Mesodermal cell (in vitro differentiated cells): ENCODE measurements around the gene BLNK.

ENCODE experiments used
- H3K27ac ChIP-seq: 2 replicates; pipeline ENCODE4 v1.7.0; 2013; ENCODE audit warnings: mild to moderate bottlenecking, low read depth, low read length, moderate library complexity; ENCODE audit not compliant: severe bottlenecking
- H3K36me3 ChIP-seq: 2 replicates; pipeline ENCODE4 v1.7.1; 2013; ENCODE audit warnings: mild to moderate bottlenecking, low read length, moderate library complexity; ENCODE audit not compliant: control insufficient read depth, insufficient read depth
- H3K4me1 ChIP-seq: one replicate; pipeline ENCODE4 v1.7.1; 2013; ENCODE audit warnings: mild to moderate bottlenecking, low read length; ENCODE audit not compliant: insufficient read depth, control insufficient read depth, poor library complexity, severe bottlenecking
- H3K4me3 ChIP-seq: 2 replicates; pipeline ENCODE4 v1.7.0; 2013; ENCODE audit warnings: low read length, control low read depth, mild to moderate bottlenecking; ENCODE audit not compliant: insufficient read depth, poor library complexity, severe bottlenecking; ENCODE audit errors: extremely low read depth
- H3K9me3 ChIP-seq: 2 replicates; pipeline ENCODE4 v1.7.1; 2013; ENCODE audit warnings: mild to moderate bottlenecking, low read length, moderate library complexity; ENCODE audit not compliant: control insufficient read depth
- WGBS, 2 experiments: methylation state at CpG; one replicate each; pipeline ENCODE4 v1.1.5; 2013; ENCODE audit warnings: missing lambda C conversion rate in 2 of 2; ENCODE audit not compliant: insufficient coverage in 2 of 2; 5-methylcytosine and 5-hydroxymethylcytosine counted together

BLNK gene

GRCh38 chr10:96304230-96304629, 32.9 kb upstream of the BLNK start, which contains the start of gene DNTT:
Gene DNTT (plus strand): TSS chr10:96304434. CDS start chr10:96304498, 64 bp downstream.
- WGBS, 2 experiments = 82 to 93% methylated on average over 7 of the region's 8 CpGs
- Histone ChIP-seq H3K36me3 (no peaks in the 10 kb centered on the region), H3K4me3 (no peak within 1 kb of the TSS), H3K4me1 (no peaks in the 10 kb centered on the region), H3K27ac (no peak within 1 kb of the TSS), H3K9me3 (no peaks in the 10 kb centered on the region)

DNA sequence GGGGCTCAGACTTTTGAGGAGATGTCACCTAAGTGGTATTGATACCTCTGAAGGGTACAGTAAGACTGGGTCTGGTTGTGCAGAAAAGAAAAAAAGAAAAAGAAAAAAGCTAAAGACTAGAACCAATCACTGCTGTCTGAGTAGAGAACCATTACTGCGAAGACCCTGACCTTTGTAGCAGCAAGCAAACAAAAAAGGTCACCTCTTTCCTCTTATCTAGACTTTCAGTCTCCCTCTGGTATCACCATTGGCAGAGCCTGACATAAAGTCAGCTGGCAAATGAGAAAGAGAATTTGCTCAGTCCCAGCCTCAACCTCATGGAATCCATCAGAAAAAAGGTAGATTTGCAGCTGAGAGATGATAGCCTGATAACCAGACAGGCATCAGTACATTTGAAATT, 30.2 kb upstream of the BLNK start:
- H3K4me1 ChIP-seq = no peaks in the 10 kb centered on the region
- no peak overlapping the region for H3K4me3 ChIP-seq
- 80% methylated on average over 1 of the region's 1 CpG; no CpG with 5 or more reads in 1 of the 2 experiments for WGBS, 2 experiments
- H3K27ac ChIP-seq = no peak overlapping the region
- H3K36me3 ChIP-seq = no peaks in the 10 kb centered on the region
- no peaks in the 10 kb centered on the region for H3K9me3 ChIP-seq

DNA sequence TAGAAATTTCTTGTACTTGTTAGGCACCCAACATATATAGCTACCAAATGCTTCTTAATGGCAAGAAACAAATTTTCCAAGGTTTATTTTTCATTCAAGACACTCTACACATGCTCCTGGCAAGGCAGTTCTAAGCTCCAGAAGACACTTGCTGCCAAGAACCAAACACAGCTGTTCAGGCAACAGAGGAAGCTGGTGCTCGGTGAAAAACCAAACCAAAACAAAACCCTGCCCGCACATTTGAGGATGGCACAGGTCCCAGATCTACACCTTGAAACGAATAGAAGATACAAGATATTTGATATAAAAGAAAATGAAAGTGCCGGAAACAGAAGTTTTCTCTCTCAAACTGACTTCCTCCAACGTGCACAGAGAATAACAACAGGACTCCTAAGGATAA, 28.0 kb upstream of the BLNK start:
- Histone ChIP-seq H3K4me3 (no peak overlapping the region), H3K4me1 (no peaks in the 10 kb centered on the region), H3K9me3 (no peaks in the 10 kb centered on the region), H3K36me3 (no peaks in the 10 kb centered on the region), H3K27ac (no peak overlapping the region)
- WGBS, 2 experiments = 100% methylated on average over 1 of the region's 5 CpGs; no CpG with 5 or more reads in 1 of the 2 experiments

GRCh38 chr10:96298362-96298761, 27.0 kb upstream of the BLNK start:
- Histone ChIP-seq H3K4me1 (no peaks in the 10 kb centered on the region), H3K36me3 (no peaks in the 10 kb centered on the region), H3K27ac (no peak overlapping the region), H3K9me3 (no peaks in the 10 kb centered on the region), H3K4me3 (no peak overlapping the region)
- WGBS, 2 experiments = 85 to 94% methylated on average over 3 of the region's 3 CpGs

GRCh38 chr10:96297486-96297885, 26.1 kb upstream of the BLNK start:
- no peaks in the 10 kb centered on the region for H3K9me3 ChIP-seq
- WGBS, 2 experiments = 92% methylated on average over 1 of the region's 2 CpGs

DNA sequence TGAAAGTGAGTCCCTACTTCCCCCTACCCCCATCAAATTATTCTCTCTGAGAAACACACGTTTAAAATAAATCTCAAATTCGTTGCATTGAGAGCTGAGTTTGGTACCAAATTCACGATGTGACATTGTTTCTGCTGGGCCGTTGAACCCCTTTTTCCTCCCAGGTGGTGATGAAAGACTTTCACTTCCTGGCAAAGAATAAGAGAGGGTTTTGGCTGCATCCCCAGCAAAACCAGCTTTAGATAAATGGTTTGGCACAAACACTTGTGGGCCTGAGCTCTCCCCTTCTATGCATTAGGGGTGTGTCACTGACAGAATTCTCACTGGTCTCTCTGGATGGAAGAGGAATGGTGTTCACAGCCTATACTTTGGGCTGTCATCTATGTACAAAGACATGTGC, 24.1 kb upstream of the BLNK start:
- Histone ChIP-seq H3K4me3 (no peak overlapping the region), H3K36me3 (no peaks in the 10 kb centered on the region), H3K9me3 (no peaks in the 10 kb centered on the region), H3K4me1 (no peaks in the 10 kb centered on the region), H3K27ac (no peak overlapping the region)
- WGBS, 2 experiments = 89% methylated on average over 3 to 4 of the region's 4 CpGs

More at GRCh38 chr10:96297486-96297885, 26.1 kb upstream of the BLNK start:
- H3K27ac ChIP-seq = no peak overlapping the region
- no peaks in the 10 kb centered on the region for H3K36me3 ChIP-seq
- H3K4me1 ChIP-seq = no peaks in the 10 kb centered on the region
- H3K4me3 ChIP-seq = no peak overlapping the region

GRCh38 chr10:96292971-96293920, 21.9 kb upstream of the BLNK start:
- Histone ChIP-seq H3K9me3 (no peaks in the 10 kb centered on the region), H3K4me3 (no peak overlapping the region), H3K36me3 (no peaks in the 10 kb centered on the region), H3K4me1 (no peaks in the 10 kb centered on the region), H3K27ac (no peak overlapping the region)
- 58 to 61% methylated on average over 6 of the region's 7 CpGs for WGBS, 2 experiments

DNA sequence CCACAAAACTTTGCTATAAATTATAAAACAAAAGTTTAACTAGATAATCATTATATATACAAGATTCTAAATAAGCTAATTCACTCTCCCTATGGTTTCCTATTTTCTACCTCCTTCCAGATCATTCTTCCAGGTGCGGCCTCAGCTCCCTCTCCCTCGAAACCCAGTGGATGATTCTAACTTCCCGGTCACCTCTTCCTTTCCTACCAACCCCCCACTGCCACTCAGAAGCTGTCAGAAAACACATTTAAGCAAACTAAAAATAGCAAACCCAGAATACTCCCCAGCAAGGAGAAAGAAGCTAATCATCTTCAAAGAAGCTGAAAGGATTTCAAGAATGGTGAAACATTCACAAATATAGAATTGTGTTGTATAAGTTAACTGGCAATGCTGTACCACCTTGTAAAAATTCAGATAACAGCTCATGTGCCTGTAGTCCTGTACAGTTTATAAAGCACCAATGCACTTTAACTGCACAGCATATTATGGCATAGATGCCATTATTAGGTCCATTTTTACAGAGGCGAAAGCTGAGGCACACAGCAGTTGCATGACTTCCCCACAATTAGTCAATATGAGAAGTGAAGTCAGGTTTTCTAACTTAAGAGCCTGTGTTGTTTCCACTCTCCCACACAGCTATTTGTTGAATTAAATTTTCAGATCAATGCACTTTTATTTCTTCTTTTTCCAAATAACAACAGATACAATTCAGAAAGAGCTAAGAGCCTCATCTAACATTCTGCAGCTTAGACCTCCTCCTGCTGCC, 19.2 kb upstream of the BLNK start:
- Histone ChIP-seq H3K27ac (no peak overlapping the region), H3K4me1 (no peaks in the 10 kb centered on the region), H3K36me3 (no peaks in the 10 kb centered on the region), H3K4me3 (no peak overlapping the region), H3K9me3 (no peaks in the 10 kb centered on the region)
- WGBS, 2 experiments = 89 to 92% methylated on average over 2 to 4 of the region's 4 CpGs

DNA sequence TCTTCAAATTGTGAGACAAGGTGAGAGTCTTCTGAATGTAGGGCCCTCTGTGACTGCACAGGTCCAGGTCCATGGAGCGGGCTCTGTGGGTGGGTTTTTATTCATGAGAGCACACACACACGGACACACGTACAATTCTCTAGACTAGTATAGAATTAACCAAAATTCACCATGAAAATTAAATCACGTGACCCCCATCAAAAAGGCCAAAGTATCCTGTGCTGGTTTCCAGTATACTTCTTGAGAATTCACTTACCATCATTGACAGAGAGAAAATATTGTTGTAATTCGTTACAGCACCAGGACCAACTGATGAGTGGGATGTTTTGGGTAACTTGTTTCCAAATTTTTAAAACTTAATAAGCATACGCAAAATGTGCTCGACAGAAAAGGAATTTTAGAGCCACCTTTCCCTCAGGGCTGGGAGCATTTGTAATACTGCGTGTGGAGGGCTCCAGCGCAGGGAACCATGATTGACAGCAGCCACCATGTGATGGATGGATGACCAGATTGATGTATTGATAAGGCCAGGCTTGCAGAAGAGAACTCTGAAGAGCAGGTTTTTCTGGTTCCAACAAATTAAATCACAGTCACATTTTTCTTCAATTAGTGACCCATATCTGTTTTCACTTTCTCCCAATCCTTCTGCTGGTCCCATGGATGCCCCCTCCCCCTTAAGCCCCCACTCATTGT, 18.0 kb upstream of the BLNK start:
- Histone ChIP-seq H3K4me1 (no peaks in the 10 kb centered on the region), H3K4me3 (no peak overlapping the region), H3K36me3 (no peaks in the 10 kb centered on the region), H3K27ac (no peak overlapping the region), H3K9me3 (no peaks in the 10 kb centered on the region)
- WGBS, 2 experiments = 86 to 96% methylated on average over 3 to 4 of the region's 9 CpGs

DNA sequence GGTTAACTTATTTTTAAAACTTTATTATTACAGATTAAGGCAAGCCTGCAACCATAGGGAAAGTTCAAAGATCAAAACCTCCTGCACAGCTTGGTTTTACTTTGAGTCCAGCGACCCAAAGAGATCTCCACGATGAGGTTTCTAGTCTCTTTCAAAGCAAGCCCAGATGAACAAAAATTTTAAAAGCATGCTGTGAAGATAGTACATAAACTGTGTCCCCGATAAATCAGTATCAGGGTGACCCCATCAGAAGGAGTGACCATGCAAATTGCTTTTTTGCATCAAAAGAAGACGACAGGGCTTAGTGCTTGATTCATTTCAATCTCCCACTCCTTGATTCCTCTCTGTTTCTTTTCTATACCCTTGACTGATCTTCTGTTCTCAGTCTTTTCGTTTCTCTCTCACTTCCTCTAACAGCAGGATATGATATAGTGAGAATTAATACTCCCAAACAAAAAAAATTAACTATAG, 16.8 kb upstream of the BLNK start:
- H3K4me3 ChIP-seq = no peak overlapping the region
- no peaks in the 10 kb centered on the region for H3K4me1 ChIP-seq
- no peaks in the 10 kb centered on the region for H3K9me3 ChIP-seq
- whole genome bisulfite sequencing, 2 experiments = 70 to 75% methylated on average over 4 of the region's 5 CpGs
- no peak overlapping the region for H3K27ac ChIP-seq
- H3K36me3 ChIP-seq = no peaks in the 10 kb centered on the region
